CD4-positive, alpha-beta T cell treated with Interferon gamma for 1 hour (primary cell): ENCODE measurements around the gene SMIM41.
A peak's percentile ranks its signal among the peaks of the same experiment; 100 is the strongest.

Experiments
- DNase-seq: peaks from one replicate; pipeline ENCODE4 v3.0.0-alpha.2; 2020

Gene SMIM41

GRCh38 chr12:52079576-52080402 lies at the start of gene SMIM41:
Gene SMIM41 (plus strand): TSS chr12:52079704. CDS start chr12:52079780, 76 bp downstream.
- no peak for DNase-seq

GRCh38 chr12:52032446-52032803 lies 47.1 kb upstream of the SMIM41 start:
- no peak for DNase-seq

GRCh38 chr12:52032804-52033445 lies 46.6 kb upstream of the SMIM41 start:
- DNase-seq = peak; percentile 95

GRCh38 chr12:52033446-52034140 lies 45.9 kb upstream of the SMIM41 start:
- no peak for DNase-seq

GRCh38 chr12:52035190-52035589 lies 44.3 kb upstream of the SMIM41 start:
- DNase-seq = no peak

GRCh38 chr12:52035926-52036325 lies 43.6 kb upstream of the SMIM41 start:
- DNase-seq = no peak

GRCh38 chr12:52036587-52037171 lies 42.8 kb upstream of the SMIM41 start:
- peak; percentile 94 for DNase-seq

GRCh38 chr12:52037248-52037861 lies 42.1 kb upstream of the SMIM41 start:
- DNase-seq = no peak

- DNase-seq = no peak
Measured at GRCh38 chr12:52038447-52038846, 41.1 kb upstream of the SMIM41 start.

- no peak for DNase-seq
Measured at GRCh38 chr12:52041035-52041434, 38.5 kb upstream of the SMIM41 start.

- DNase-seq = peak; percentile 80
Measured at GRCh38 chr12:52041695-52042123, 37.8 kb upstream of the SMIM41 start.

GRCh38 chr12:52042706-52043385 lies 36.7 kb upstream of the SMIM41 start:
- no peak for DNase-seq

- no peak for DNase-seq
Measured at GRCh38 chr12:52043386-52044212, 35.9 kb upstream of the SMIM41 start.

- no peak for DNase-seq
Measured at GRCh38 chr12:52044292-52044983, 35.1 kb upstream of the SMIM41 start.

- peak; percentile 62 for DNase-seq
Measured at GRCh38 chr12:52045794-52046199, 33.7 kb upstream of the SMIM41 start.

GRCh38 chr12:52046859-52047258 lies 32.6 kb upstream of the SMIM41 start:
- no peak for DNase-seq

GRCh38 chr12:52049286-52049685 lies 30.2 kb upstream of the SMIM41 start:
- no peak for DNase-seq

- no peak for DNase-seq
Measured at GRCh38 chr12:52049688-52050087, 29.8 kb upstream of the SMIM41 start.

GRCh38 chr12:52050116-52050757 lies 29.3 kb upstream of the SMIM41 start:
- peak; percentile 78 for DNase-seq
